WTC11 (cell line): ENCODE measurements around the gene CAMSAP3. TPM values are rescaled to one million over a fixed set of nuclear protein-coding genes. Genes with fewer than 3 reads are reported as not detected.
A peak's percentile ranks its signal among the peaks of the same experiment; 100 is the strongest.

Source experiments
- ATAC-seq: fragments of 200-7000 bp; cut with Tn5 transposase; 2 replicates; pipeline ENCODE4 v1.10.0; 2021; ENCODE audit warnings: mild to moderate bottlenecking, moderate library complexity
- CTCF ChIA-PET: fragments of 300-600 bp; sonication (Branson Sonifier 250); formaldehyde crosslinking; loops from one replicate; lab custom pipeline; 2021; ENCODE audit warnings: antibody characterized with exemption; lab: Charles Lee
- POLR2A ChIA-PET: fragments of 350-600 bp; sonication (Branson Sonifier 250); formaldehyde crosslinking; loops from one replicate; lab custom pipeline; 2021; ENCODE audit warnings: antibody characterized with exemption; lab: Charles Lee
- DNase-seq: peaks from one replicate; pipeline ENCODE4 v3.0.0; 2021; ENCODE audit warnings: low spot score
- H3K27ac Mint-ChIP-seq: 2 replicates; pipeline ENCODE4 v1.8.0; 2021; ENCODE audit warnings: mixed read lengths
- H3K27me3 Mint-ChIP-seq: 2 replicates; pipeline ENCODE4 v1.8.0; 2021; ENCODE audit warnings: low read depth, mild to moderate bottlenecking, moderate library complexity, mixed read lengths
- H3K36me3 Mint-ChIP-seq: 2 replicates; pipeline ENCODE4 v1.8.0; 2021; ENCODE audit warnings: mixed read lengths
- H3K4me1 Mint-ChIP-seq: 2 replicates; pipeline ENCODE4 v1.8.0; 2022; ENCODE audit warnings: mixed read lengths
- H3K4me3 Mint-ChIP-seq: 2 replicates; pipeline ENCODE4 v1.8.0; 2021; ENCODE audit warnings: mild to moderate bottlenecking, moderate library complexity, mixed read lengths
- H3K9me3 Mint-ChIP-seq: 2 replicates; pipeline ENCODE4 v1.8.0; 2021; ENCODE audit warnings: mixed read lengths
- AFF4 ChIP-seq: sonication (generic); formaldehyde crosslinking; IDR thresholded peaks from 2 replicates; pipeline ENCODE4 v1.8.1; 2023; ENCODE audit warnings: mild to moderate bottlenecking, missing genetic modification reagents, borderline replicate concordance
- ATF1 ChIP-seq: sonication (generic); formaldehyde crosslinking; IDR thresholded peaks from 2 replicates; pipeline ENCODE4 v1.8.1; 2023; ENCODE audit warnings: mild to moderate bottlenecking, moderate library complexity, missing genetic modification reagents
- CBFB ChIP-seq: sonication (generic); formaldehyde crosslinking; IDR thresholded peaks from 2 replicates; pipeline ENCODE4 v1.8.1; 2022; ENCODE audit warnings: mild to moderate bottlenecking, low read depth, missing genetic modification reagents
- CREB1 ChIP-seq: sonication (generic); formaldehyde crosslinking; IDR thresholded peaks from 2 replicates; pipeline ENCODE4 v1.8.0; 2023; ENCODE audit warnings: mild to moderate bottlenecking, missing genetic modification reagents
- GRHL2 ChIP-seq: fragments of 250-450 bp; sonication (Bioruptor Pico); IDR thresholded peaks from 2 replicates; pipeline ENCODE4 v1.8.0; 2022; ENCODE audit warnings: mild to moderate bottlenecking, moderate library complexity; ENCODE audit not compliant: insufficient replicate concordance, severe bottlenecking
- NR3C1 ChIP-seq: sonication (generic); formaldehyde crosslinking; conservative IDR thresholded peaks from 2 replicates; pipeline ENCODE4 v1.8.1; 2023; ENCODE audit warnings: low read depth, mild to moderate bottlenecking, missing genetic modification reagents
- PRDM15 ChIP-seq: sonication (generic); formaldehyde crosslinking; IDR thresholded peaks from 2 replicates; pipeline ENCODE4 v1.8.0; 2022; ENCODE audit warnings: missing genetic modification reagents
- SMAD3 ChIP-seq: sonication (generic); formaldehyde crosslinking; IDR thresholded peaks from 2 replicates; pipeline ENCODE4 v1.8.0; 2022; ENCODE audit warnings: missing genetic modification reagents, mild to moderate bottlenecking, borderline replicate concordance
- SP1 ChIP-seq: sonication (generic); formaldehyde crosslinking; conservative IDR thresholded peaks from 2 replicates; pipeline ENCODE4 v1.8.1; 2022; ENCODE audit warnings: missing genetic modification reagents
- USF2 ChIP-seq: sonication (generic); formaldehyde crosslinking; IDR thresholded peaks from 2 replicates; pipeline ENCODE4 v1.8.1; 2023; ENCODE audit warnings: mild to moderate bottlenecking, missing genetic modification reagents, moderate library complexity
- ZMAT4 ChIP-seq: fragments of 250-450 bp; sonication (Bioruptor Pico); IDR thresholded peaks from 2 replicates; pipeline ENCODE4 v1.9.0; 2021; ENCODE audit warnings: mild to moderate bottlenecking
- ZNF317 ChIP-seq: sonication (generic); formaldehyde crosslinking; IDR thresholded peaks from 2 replicates; pipeline ENCODE4 v1.8.1; 2023; ENCODE audit warnings: low read depth, mild to moderate bottlenecking, moderate library complexity, missing genetic modification reagents, borderline replicate concordance
- ZNF423 ChIP-seq: fragments of 250-450 bp; sonication (Bioruptor Pico); IDR thresholded peaks from 2 replicates; pipeline ENCODE4 v2.1.2; 2022; ENCODE audit warnings: mild to moderate bottlenecking, moderate library complexity
- ZNF532 ChIP-seq: fragments of 250-450 bp; sonication (Bioruptor Pico); IDR thresholded peaks from 2 replicates; pipeline ENCODE4 v1.9.0; 2021; ENCODE audit warnings: mild to moderate bottlenecking, borderline replicate concordance
- total RNA-seq: library from RNA; stranded (reverse); gene quantifications from 3 replicates; pipeline ENCODE4 v1.2.3, GENCODE V29; 2021

The CAMSAP3 gene
- total RNA-seq, 1 experiment from 2014 or later, result 27.8 TPM

- TF ChIP-seq ZMAT4 (CRISPR knock-in tag), result no peak
- peak; percentile 37; the same call in 1 of the 2 replicates for TF ChIP-seq SP1 (CRISPR knock-in tag)
- Mint-ChIP-seq H3K4me1 (peaks cover 8% of the 10 kb centered on the region), H3K36me3 (peaks cover 29% of the 10 kb centered on the region), H3K9me3 (no peaks in the 10 kb centered on the region), H3K27ac (no peak overlapping the region), H3K27me3 (peaks cover 5% of the 10 kb centered on the region; the same call in 1 of the 2 replicates), H3K4me3 (peak overlapping the region; percentile 63)
- ChIA-PET CTCF (interaction anchor here (0.5 to 4.0 kb wide), 16 partner anchors 9 to 348 kb away, joined by 3 to 64 read pairs (median 4); partner anchors contain the start of genes MAP2K7, PET100, PNPLA6 and TRAPPC5), POLR2A (interaction anchor here (0.8 to 1.2 kb wide), 6 partner anchors 13 to 456 kb away, joined by 3 to 4 read pairs (median 4); no protein-coding TSS in a partner anchor)
- ATAC-seq, result peak; percentile 64
- DNase-seq, result peak; percentile 92
These were observed 40.4 kb upstream of the CAMSAP3 start for GRCh38 chr19:7554990-7555864.

- POLR2A ChIA-PET, result no interaction called here
- ATAC-seq (no peak), DNase-seq (no peak)
- no peak for TF ChIP-seq ZNF317 (CRISPR knock-in tag)
- TF ChIP-seq USF2 (CRISPR knock-in tag), result no peak
- CTCF ChIA-PET, result interaction anchor here (1.1 kb wide), 1 partner anchor 12 kb away, joined by 4 read pairs; no protein-coding TSS in a partner anchor
- Mint-ChIP-seq H3K4me1 (no peaks in the 10 kb centered on the region; the same call in 1 of the 2 replicates), H3K9me3 (no peaks in the 10 kb centered on the region), H3K4me3 (no peak overlapping the region), H3K27me3 (no peaks in the 10 kb centered on the region; the same call in 1 of the 2 replicates), H3K36me3 (peaks cover 25% of the 10 kb centered on the region), H3K27ac (no peak overlapping the region)
These were observed 38.9 kb upstream of the CAMSAP3 start for GRCh38 chr19:7556696-7557315.

- no peak for ATAC-seq
- H3K36me3 Mint-ChIP-seq, result peaks cover 23% of the 10 kb centered on the region
- POLR2A ChIA-PET, result no interaction called here
- no peaks in the 10 kb centered on the region for H3K9me3 Mint-ChIP-seq
- H3K4me1 Mint-ChIP-seq, result no peaks in the 10 kb centered on the region; the same call in 1 of the 2 replicates
- H3K4me3 Mint-ChIP-seq, result no peak overlapping the region
- no peak for DNase-seq
- no peak overlapping the region for H3K27ac Mint-ChIP-seq
- CTCF ChIA-PET, result interaction anchor here (2.3 kb wide), 1 partner anchor 10 kb away, joined by 18 read pairs; no protein-coding TSS in a partner anchor
- H3K27me3 Mint-ChIP-seq, result no peaks in the 10 kb centered on the region; the same call in 1 of the 2 replicates
- no peak for TF ChIP-seq AFF4 (CRISPR knock-in tag)
- TF ChIP-seq CBFB (CRISPR knock-in tag), result no peak
- TF ChIP-seq ATF1 (CRISPR knock-in tag), result no peak
- no peak for TF ChIP-seq ZNF423
- no peak for TF ChIP-seq CREB1
- TF ChIP-seq PRDM15 (CRISPR knock-in tag), result no peak
- TF ChIP-seq ZNF532 (CRISPR knock-in tag), result no peak
- TF ChIP-seq GRHL2 (CRISPR knock-in tag), result no peak
- TF ChIP-seq SMAD3, result no peak
- TF ChIP-seq NR3C1 (CRISPR knock-in tag), result no peak
These were observed 37.0 kb upstream of the CAMSAP3 start for GRCh38 chr19:7558667-7559066.
